GM12878 (cell line): ENCODE measurements around the gene SMPD2. TPM values are rescaled to one million over a fixed set of nuclear protein-coding genes. Genes with fewer than 3 reads are reported as not detected.
A peak's percentile ranks its signal among the peaks of the same experiment; 100 is the strongest.

ENCODE experiments used
- ATAC-seq: fragments of 200-7000 bp; cut with Tn5 transposase; 3 replicates; pipeline ENCODE4 v1.9.1; 2020; ENCODE audit warnings: mild to moderate bottlenecking, moderate library complexity
- BruUV-seq: library from RNA; stranded (reverse); fragments of 400-500 nt; replicated peaks from 2 replicates; lab custom pipeline; 2021; lab: Mats Ljungman, UMichigan
- CTCF ChIA-PET: fragments of 300-600 bp; sonication (Branson Sonifier 250); formaldehyde crosslinking; extraction: SDS; loops from one replicate; lab custom pipeline; 2021; ENCODE audit warnings: inconsistent platforms; lab: Yijun Ruan, JAX
- POLR2A ChIA-PET: fragments of 350-600 bp; formaldehyde crosslinking; extraction: SDS; loops from one replicate; lab custom pipeline; 2021; ENCODE audit warnings: inconsistent platforms; lab: Charles Lee
- RAD21 ChIA-PET: fragments of 300-600 bp; sonication (Branson Sonifier 250); formaldehyde crosslinking; loops from one replicate; lab custom pipeline; 2023; ENCODE audit warnings: antibody characterized with exemption; ENCODE audit not compliant: unreplicated experiment; lab: Charles Lee
- SMC1A ChIA-PET: fragments of 300-600 bp; sonication (Branson Sonifier 250); formaldehyde crosslinking; loops from one replicate; lab custom pipeline; 2023; ENCODE audit not compliant: unreplicated experiment, uncharacterized antibody; lab: Charles Lee
- DNase-seq: peaks from one replicate; pipeline ENCODE4 v3.0.0-alpha.2; 2011; ENCODE audit warnings: low read depth, low spot score
- FAIRE-seq: peaks from 3 replicates; lab custom pipeline; 2011; peaks lifted over from hg19 to GRCh38; lab: Jason Lieb, UNC
- H2AFZ ChIP-seq: 2 replicates; pipeline ENCODE4 v1.6.0; 2011; ENCODE audit warnings: low read depth, low read length, control low read depth; ENCODE audit not compliant: control insufficient read depth
- H3K27ac ChIP-seq: 2 replicates; pipeline ENCODE4 v1.5.1; 2011; ENCODE audit warnings: control low read depth; ENCODE audit not compliant: control insufficient read depth, insufficient read depth
- H3K27me3 ChIP-seq, 2 experiments: replicated peaks in 1 of 2; 2 replicates each; pipeline versions ENCODE4 v1.6.0 to v1.6.1; 2011; ENCODE audit warnings: low read length in 1 of 2; ENCODE audit not compliant: control insufficient read depth in 2 of 2, insufficient read depth in 2 of 2
- H3K36me3 ChIP-seq, 2 experiments: 2 replicates each; pipeline ENCODE4 v1.5.1; 2011; ENCODE audit warnings: low read length in 1 of 2; ENCODE audit not compliant: control insufficient read depth in 2 of 2, insufficient read depth in 2 of 2
- H3K4me1 ChIP-seq: 2 replicates; pipeline ENCODE4 v1.6.1; 2011; ENCODE audit warnings: mild to moderate bottlenecking, low read length, moderate library complexity, mixed read lengths; ENCODE audit not compliant: control insufficient read depth, insufficient read depth
- H3K4me2 ChIP-seq: 2 replicates; pipeline ENCODE4 v1.6.0; 2011; ENCODE audit warnings: control low read depth; ENCODE audit not compliant: control insufficient read depth, insufficient read depth
- H3K4me3 ChIP-seq: fragments of 200-600 bp; sonication (generic); 2 replicates; pipeline ENCODE4 v1.5.1; 2016
- H3K79me2 ChIP-seq: 2 replicates; pipeline ENCODE4 v1.6.0; 2011; ENCODE audit warnings: low read length; ENCODE audit not compliant: control insufficient read depth, insufficient read depth
- H3K9ac ChIP-seq: 2 replicates; pipeline ENCODE4 v1.8.0; 2011; ENCODE audit warnings: low read length, control low read depth, mixed read lengths; ENCODE audit not compliant: control insufficient read depth, insufficient read depth
- H3K9me3 ChIP-seq: replicated peaks from 3 replicates; pipeline ENCODE4 v1.5.1; 2011; ENCODE audit warnings: mild to moderate bottlenecking, low read length; ENCODE audit not compliant: control insufficient read depth, insufficient read depth
- H4K20me1 ChIP-seq: 2 replicates; pipeline ENCODE4 v1.6.0; 2011; ENCODE audit not compliant: control insufficient read depth, insufficient read depth
- ATF2 ChIP-seq: IDR thresholded peaks from 2 replicates; pipeline ENCODE4 v1.6.1; 2012; ENCODE audit warnings: low read length, inconsistent platforms
- CHD1 ChIP-seq: IDR thresholded peaks from 2 replicates; pipeline ENCODE4 v1.6.1; 2012; ENCODE audit warnings: low read depth, low read length, improper control_type of control experiment
- CHD2 ChIP-seq: IDR thresholded peaks from 2 replicates; pipeline ENCODE4 v1.6.1; 2011; ENCODE audit warnings: low read depth, low read length, improper control_type of control experiment, borderline replicate concordance
- DPF2 ChIP-seq: fragments of 450-650 bp; IDR thresholded peaks from 2 replicates; pipeline ENCODE4 v1.6.1; 2017; ENCODE audit warnings: mild to moderate bottlenecking
- FOXK2 ChIP-seq: fragments of 450-650 bp; IDR thresholded peaks from 2 replicates; pipeline ENCODE4 v1.6.1; 2017; ENCODE audit warnings: mild to moderate bottlenecking, moderate library complexity
- FOXM1 ChIP-seq: IDR thresholded peaks from 2 replicates; pipeline ENCODE4 v1.6.1; 2012; ENCODE audit warnings: low read depth, mild to moderate bottlenecking, inconsistent platforms, low read length, moderate library complexity
- IRF4 ChIP-seq: IDR thresholded peaks from 2 replicates; pipeline ENCODE4 v1.6.1; 2011; ENCODE audit warnings: low read depth, low read length
- MLLT1 ChIP-seq: fragments of 450-650 bp; IDR thresholded peaks from 2 replicates; pipeline ENCODE4 v1.6.1; 2016; ENCODE audit warnings: mild to moderate bottlenecking
- NR2C1 ChIP-seq: fragments of 450-650 bp; IDR thresholded peaks from 2 replicates; pipeline ENCODE4 v1.6.1; 2017; ENCODE audit warnings: antibody characterized with exemption, mild to moderate bottlenecking, moderate library complexity
- NRF1 ChIP-seq: conservative IDR thresholded peaks from 2 replicates; pipeline ENCODE4 v1.6.1; 2011; ENCODE audit warnings: mild to moderate bottlenecking, low read depth, low read length, improper control_type of control experiment
- PML ChIP-seq: IDR thresholded peaks from 2 replicates; pipeline ENCODE4 v1.6.1; 2012; ENCODE audit warnings: low read length, inconsistent platforms
- POLR2AphosphoS2 ChIP-seq: IDR thresholded peaks from 2 replicates; pipeline ENCODE4 v1.6.1; 2011; ENCODE audit warnings: low read depth, mild to moderate bottlenecking, low read length, improper control_type of control experiment, moderate library complexity
- TARDBP ChIP-seq: IDR thresholded peaks from 2 replicates; pipeline ENCODE4 v1.6.1; 2016; ENCODE audit warnings: borderline replicate concordance
- TBL1XR1 ChIP-seq: IDR thresholded peaks from 2 replicates; pipeline ENCODE4 v1.6.1; 2012; ENCODE audit warnings: low read depth, low read length, improper control_type of control experiment
- YBX1 ChIP-seq: fragments of 450-650 bp; IDR thresholded peaks from 2 replicates; pipeline ENCODE4 v1.6.1; 2016; ENCODE audit warnings: antibody characterized with exemption
- ZZZ3 ChIP-seq: IDR thresholded peaks from 2 replicates; pipeline ENCODE4 v1.6.1; 2011; ENCODE audit warnings: low read depth; ENCODE audit not compliant: control insufficient read depth, insufficient read length
- whole genome bisulfite sequencing: methylation state at CpG from one replicate; pipeline ENCODE4 v1.1.6; 2016; ENCODE audit warnings: low lambda C conversion rate; ENCODE audit not compliant: insufficient replicate concordance, insufficient coverage; ENCODE audit errors: missing lambda C conversion rate; 5-methylcytosine and 5-hydroxymethylcytosine counted together
- in situ Hi-C: fragments of 300-500 bp; cut with MboI; formaldehyde crosslinking; loops from 9 replicates; pipeline ENCODE4 v1.14.3; 2018; ENCODE audit warnings: mixed read lengths
- intact Hi-C: fragments of 100-400 bp; cut with micrococcal nuclease; formaldehyde crosslinking; loops from one replicate; pipeline ENCODE4 v1.14.2; 2022; ENCODE audit not compliant: unreplicated experiment
- polyA plus RNA-seq, 11 experiments: library from polyadenylated mRNA; depleted of rRNA in 4 of 11; unstranded in 6 of 11; stranded (reverse) in 5 of 11; fragments of >200 nt; fragmentation: Nextera tagmentation in 4 of 11; fragmentation: Illumina TruSeq in 1 of 11; extraction: Ambion mirVana in 4 of 11; extraction: Trizol in 1 of 11; gene quantifications; 1 replicate in 1 of 11; 2 replicates in 10 of 11; pipeline versions ENCODE4 v1.2.1 to v1.2.3, GENCODE V29; 2011 to 2016; ENCODE audit warnings: inconsistent platforms in 2 of 11, missing spikeins in 2 of 11, low read depth in 1 of 11
- total RNA-seq, 4 experiments: library from RNA; depleted of rRNA in 3 of 4; stranded (reverse); fragments of >200 nt in 3 of 4; fragmentation: Illumina TruSeq in 1 of 4; extraction: Trizol in 1 of 4; gene quantifications; 2 replicates each; pipeline versions ENCODE4 v1.2.1 to v1.2.3, GENCODE V29; 2013 to 2021

The SMPD2 gene
- total and polyA plus RNA-seq, 10 of the 15 experiments (the other 5 are each of a cell fraction or from before 2014, with no cell fraction given): 0.06 to 15.4 (median 9.7) TPM

GRCh38 chr6:109457562-109457996, 17.1 kb downstream of the SMPD2 start:
- TF ChIP-seq NR2C1: no peak
- TF ChIP-seq FOXK2: no peak
- TF ChIP-seq FOXM1: no peak
- TF ChIP-seq ZZZ3: no peak
- TF ChIP-seq IRF4: no peak
- TF ChIP-seq CHD1: no peak
- no peak for TF ChIP-seq POLR2AphosphoS2
- no peak for TF ChIP-seq CHD2
- TF ChIP-seq MLLT1: peak; percentile 57; the same call in 1 of the 2 replicates
- no peak for TF ChIP-seq DPF2
- TF ChIP-seq TARDBP: no peak
- no peak for TF ChIP-seq PML
- TF ChIP-seq ATF2: 0 out of 2 replicates have a peak, but pooled peaks have one; percentile 8
- no peak for TF ChIP-seq TBL1XR1
- TF ChIP-seq YBX1: no peak
- TF ChIP-seq NRF1: no peak
- H3K79me2 ChIP-seq: peaks cover 50% of the 10 kb centered on the region
- no peaks in the 10 kb centered on the region; the same call in 1 of the 3 replicates for H3K9me3 ChIP-seq
- DNase-seq (no peak), ATAC-seq (no peak), FAIRE-seq (no peak)
- ChIA-PET CTCF (interaction anchor here (0.6 to 3.2 kb wide), 6 partner anchors 16 to 74 kb away, joined by 3 to 19 read pairs (median 6); partner anchors contain the start of genes CD164, PPIL6, SMPD2 and ZBTB24), RAD21 (interaction anchor here (1.4 to 10.1 kb wide), 3 partner anchors 16 to 582 kb away, joined by 4 to 97 read pairs (median 9); partner anchors contain the start of genes PPIL6, SMPD2 and ZBTB24), POLR2A (interaction anchor here (0.5 to 13.1 kb wide), 5 partner anchors 15 to 1220 kb away, joined by 3 to 132 read pairs (median 7); partner anchors contain the start of genes CD164, PPIL6, SMPD2 and ZBTB24), SMC1A (interaction anchor here (0.8 to 10.1 kb wide), 7 partner anchors 9 to 270 kb away, joined by 3 to 148 read pairs (median 7); partner anchors contain the start of genes CD164 and ZBTB24)
- H2AFZ ChIP-seq: peak overlapping the region; percentile 28
- H4K20me1 ChIP-seq: no peaks in the 10 kb centered on the region
- peaks cover 54% of the 10 kb centered on the region for H3K4me1 ChIP-seq
- in situ Hi-C loops: no loop called here
- H3K4me3 ChIP-seq: no peak overlapping the region; the same call in 1 of the 2 replicates
- BruUV-seq: no TSS peak
- H3K27ac ChIP-seq: peak overlapping the region; percentile 75
- H3K27me3 ChIP-seq: no peaks in the 10 kb centered on the region
- intact Hi-C loops: loop anchor here (5.0 kb wide), 2 partner anchors 75 to 360 kb away; partner anchors contain the start of genes CD164 and CEP57L1
- no peak overlapping the region for H3K9ac ChIP-seq
- 26% methylated on average over 6 of the region's 6 CpGs for WGBS
- peaks cover 0 to 11% of the 10 kb centered on the region in 2 experiments; a peak in 3 of 4 replicates for H3K36me3 ChIP-seq
- peak overlapping the region; percentile 69 for H3K4me2 ChIP-seq
